GM12878 (cell line): ENCODE results near the gene TOM1L2. TPM values are rescaled to one million over a fixed set of nuclear protein-coding genes. Genes with fewer than 3 reads are reported as not detected.

Experiments
- ATAC-seq: fragments of 200-7000 bp; cut with Tn5 transposase; 3 replicates; pipeline ENCODE4 v1.9.1; 2020; ENCODE audit warnings: mild to moderate bottlenecking, moderate library complexity
- BruUV-seq: library from RNA; stranded (reverse); fragments of 400-500 nt; replicated peaks from 2 replicates; lab custom pipeline; 2021; lab: Mats Ljungman, UMichigan
- CTCF ChIA-PET: fragments of 300-600 bp; sonication (Branson Sonifier 250); formaldehyde crosslinking; extraction: SDS; loops from one replicate; lab custom pipeline; 2021; ENCODE audit warnings: inconsistent platforms; lab: Yijun Ruan, JAX
- POLR2A ChIA-PET: fragments of 350-600 bp; formaldehyde crosslinking; extraction: SDS; loops from one replicate; lab custom pipeline; 2021; ENCODE audit warnings: inconsistent platforms; lab: Charles Lee
- RAD21 ChIA-PET: fragments of 300-600 bp; sonication (Branson Sonifier 250); formaldehyde crosslinking; loops from one replicate; lab custom pipeline; 2023; ENCODE audit warnings: antibody characterized with exemption; ENCODE audit not compliant: unreplicated experiment; lab: Charles Lee
- SMC1A ChIA-PET: fragments of 300-600 bp; sonication (Branson Sonifier 250); formaldehyde crosslinking; loops from one replicate; lab custom pipeline; 2023; ENCODE audit not compliant: unreplicated experiment, uncharacterized antibody; lab: Charles Lee
- DNase-seq: peaks from one replicate; pipeline ENCODE4 v3.0.0-alpha.2; 2011; ENCODE audit warnings: low read depth, low spot score
- FAIRE-seq: peaks from 3 replicates; lab custom pipeline; 2011; peaks lifted over from hg19 to GRCh38; lab: Jason Lieb, UNC
- H2AFZ ChIP-seq: 2 replicates; pipeline ENCODE4 v1.6.0; 2011; ENCODE audit warnings: low read depth, low read length, control low read depth; ENCODE audit not compliant: control insufficient read depth
- H3K27ac ChIP-seq: 2 replicates; pipeline ENCODE4 v1.5.1; 2011; ENCODE audit warnings: control low read depth; ENCODE audit not compliant: control insufficient read depth, insufficient read depth
- H3K27me3 ChIP-seq, 2 experiments: replicated peaks in 1 of 2; 2 replicates each; pipeline versions ENCODE4 v1.6.0 to v1.6.1; 2011; ENCODE audit warnings: low read length in 1 of 2; ENCODE audit not compliant: control insufficient read depth in 2 of 2, insufficient read depth in 2 of 2
- H3K36me3 ChIP-seq, 2 experiments: 2 replicates each; pipeline ENCODE4 v1.5.1; 2011; ENCODE audit warnings: low read length in 1 of 2; ENCODE audit not compliant: control insufficient read depth in 2 of 2, insufficient read depth in 2 of 2
- H3K4me1 ChIP-seq: 2 replicates; pipeline ENCODE4 v1.6.1; 2011; ENCODE audit warnings: mild to moderate bottlenecking, low read length, moderate library complexity, mixed read lengths; ENCODE audit not compliant: control insufficient read depth, insufficient read depth
- H3K4me2 ChIP-seq: 2 replicates; pipeline ENCODE4 v1.6.0; 2011; ENCODE audit warnings: control low read depth; ENCODE audit not compliant: control insufficient read depth, insufficient read depth
- H3K4me3 ChIP-seq: fragments of 200-600 bp; sonication (generic); 2 replicates; pipeline ENCODE4 v1.5.1; 2016
- H3K79me2 ChIP-seq: 2 replicates; pipeline ENCODE4 v1.6.0; 2011; ENCODE audit warnings: low read length; ENCODE audit not compliant: control insufficient read depth, insufficient read depth
- H3K9ac ChIP-seq: 2 replicates; pipeline ENCODE4 v1.8.0; 2011; ENCODE audit warnings: low read length, control low read depth, mixed read lengths; ENCODE audit not compliant: control insufficient read depth, insufficient read depth
- H3K9me3 ChIP-seq: replicated peaks from 3 replicates; pipeline ENCODE4 v1.5.1; 2011; ENCODE audit warnings: mild to moderate bottlenecking, low read length; ENCODE audit not compliant: control insufficient read depth, insufficient read depth
- H4K20me1 ChIP-seq: 2 replicates; pipeline ENCODE4 v1.6.0; 2011; ENCODE audit not compliant: control insufficient read depth, insufficient read depth
- BMI1 ChIP-seq: fragments of 450-650 bp; IDR thresholded peaks from 2 replicates; pipeline ENCODE4 v1.6.1; 2016; ENCODE audit warnings: mild to moderate bottlenecking, moderate library complexity, borderline replicate concordance
- BRCA1 ChIP-seq: IDR thresholded peaks from 2 replicates; pipeline ENCODE4 v1.6.1; 2011; ENCODE audit warnings: low read depth, low read length, improper control_type of control experiment
- CHD1 ChIP-seq: IDR thresholded peaks from 2 replicates; pipeline ENCODE4 v1.6.1; 2012; ENCODE audit warnings: low read depth, low read length, improper control_type of control experiment
- EZH2 ChIP-seq: IDR thresholded peaks from 2 replicates; pipeline ENCODE4 v1.6.1; 2012; ENCODE audit warnings: low read depth, mild to moderate bottlenecking, control low read depth, inconsistent platforms, low read length, borderline replicate concordance; ENCODE audit not compliant: control insufficient read depth
- KAT2A ChIP-seq: conservative IDR thresholded peaks from 2 replicates; pipeline ENCODE4 v1.6.1; 2011; ENCODE audit warnings: low read depth, low read length; ENCODE audit not compliant: control insufficient read depth
- KDM1A ChIP-seq: fragments of 200-600 bp; sonication (generic); IDR thresholded peaks from 2 replicates; pipeline ENCODE4 v1.6.1; 2016; ENCODE audit warnings: borderline replicate concordance
- MTA3 ChIP-seq: IDR thresholded peaks from 2 replicates; pipeline ENCODE4 v1.6.1; 2012; ENCODE audit warnings: low read length, inconsistent platforms, borderline replicate concordance
- POLR2AphosphoS5 ChIP-seq: IDR thresholded peaks from 2 replicates; pipeline ENCODE4 v1.6.1; 2011; ENCODE audit warnings: mild to moderate bottlenecking, low read length, inconsistent platforms
- SKIL ChIP-seq: fragments of 450-650 bp; IDR thresholded peaks from 2 replicates; pipeline ENCODE4 v1.6.1; 2017; ENCODE audit warnings: mild to moderate bottlenecking, low read depth, inconsistent platforms; ENCODE audit not compliant: poor library complexity, severe bottlenecking
- SMARCA5 ChIP-seq: fragments of 450-650 bp; IDR thresholded peaks from 2 replicates; pipeline ENCODE4 v1.6.1; 2017; ENCODE audit warnings: mild to moderate bottlenecking
- SREBF2 ChIP-seq: IDR thresholded peaks from 2 replicates; pipeline ENCODE4 v1.6.1; 2012; ENCODE audit warnings: mild to moderate bottlenecking, low read length
- SRF ChIP-seq, 2 experiments: IDR thresholded peaks; 2 replicates each; pipeline ENCODE4 v1.6.1; 2011; ENCODE audit warnings: low read depth in 2 of 2, low read length in 2 of 2, mild to moderate bottlenecking in 1 of 2, moderate library complexity in 1 of 2
- STAT3 ChIP-seq: IDR thresholded peaks from 2 replicates; pipeline ENCODE4 v1.6.1; 2011; ENCODE audit warnings: low read depth, low read length, improper control_type of control experiment
- ZNF217 ChIP-seq: fragments of 450-650 bp; IDR thresholded peaks from 2 replicates; pipeline ENCODE4 v1.6.1; 2017; ENCODE audit warnings: antibody characterized with exemption, mild to moderate bottlenecking
- ZNF592 ChIP-seq: fragments of 450-650 bp; IDR thresholded peaks from 2 replicates; pipeline ENCODE4 v1.6.1; 2017; ENCODE audit warnings: mild to moderate bottlenecking, moderate library complexity
- WGBS: methylation state at CpG from one replicate; pipeline ENCODE4 v1.1.6; 2016; ENCODE audit warnings: low lambda C conversion rate; ENCODE audit not compliant: insufficient replicate concordance, insufficient coverage; ENCODE audit errors: missing lambda C conversion rate; 5-methylcytosine and 5-hydroxymethylcytosine counted together
- in situ Hi-C: fragments of 300-500 bp; cut with MboI; formaldehyde crosslinking; loops from 9 replicates; pipeline ENCODE4 v1.14.3; 2018; ENCODE audit warnings: mixed read lengths
- intact Hi-C: fragments of 100-400 bp; cut with micrococcal nuclease; formaldehyde crosslinking; loops from one replicate; pipeline ENCODE4 v1.14.2; 2022; ENCODE audit not compliant: unreplicated experiment
- polyA plus RNA-seq, 11 experiments: library from polyadenylated mRNA; depleted of rRNA in 4 of 11; unstranded in 6 of 11; stranded (reverse) in 5 of 11; fragments of >200 nt; fragmentation: Nextera tagmentation in 4 of 11; fragmentation: Illumina TruSeq in 1 of 11; extraction: Ambion mirVana in 4 of 11; extraction: Trizol in 1 of 11; gene quantifications; 1 replicate in 1 of 11; 2 replicates in 10 of 11; pipeline versions ENCODE4 v1.2.1 to v1.2.3, GENCODE V29; 2011 to 2016; ENCODE audit warnings: inconsistent platforms in 2 of 11, missing spikeins in 2 of 11, low read depth in 1 of 11
- total RNA-seq, 4 experiments: library from RNA; depleted of rRNA in 3 of 4; stranded (reverse); fragments of >200 nt in 3 of 4; fragmentation: Illumina TruSeq in 1 of 4; extraction: Trizol in 1 of 4; gene quantifications; 2 replicates each; pipeline versions ENCODE4 v1.2.1 to v1.2.3, GENCODE V29; 2013 to 2021
- TF ChIP-seq, protein P1 (sequence below): fragments of 450-650 bp; IDR thresholded peaks from 2 replicates; pipeline ENCODE4 v1.6.1; 2017; ENCODE audit warnings: low read depth, mild to moderate bottlenecking, moderate library complexity

Gene TOM1L2
- total and polyA plus RNA-seq, 10 of the 15 experiments (the other 5 are each of a cell fraction or from before 2014, with no cell fraction given): 0.19 to 19.2 (median 8.1) TPM

GRCh38 chr17:17999364-18000029 is 27.3 kb upstream of the TOM1L2 start (continued):
- TF ChIP-seq ZNF592: no peak
- no peak for TF ChIP-seq POLR2AphosphoS5
- no peak for TF ChIP-seq EZH2
- TF ChIP-seq, all 136 proteins: peak for 0

GRCh38 chr17:17998934-17999333 is 26.7 kb upstream of the TOM1L2 start:
- ATAC-seq (no peak), DNase-seq (no peak), FAIRE-seq (no peak)
- Histone ChIP-seq H3K27me3 (no peaks in the 10 kb centered on the region), H3K9me3 (no peaks in the 10 kb centered on the region), H2AFZ (no peak overlapping the region), H3K9ac (no peak overlapping the region), H3K27ac (no peak overlapping the region), H3K4me2 (no peak overlapping the region), H3K4me1 (no peaks in the 10 kb centered on the region), H4K20me1 (no peaks in the 10 kb centered on the region; the same call in 1 of the 2 replicates), H3K4me3 (no peak overlapping the region), H3K36me3 (no peaks in the 10 kb centered on the region), H3K79me2 (no peaks in the 10 kb centered on the region)
- ChIA-PET CTCF (no interaction called here), RAD21 (no interaction called here), POLR2A (interaction anchor here (0.6 kb wide), 1 partner anchor 101 kb away, joined by 5 read pairs; no protein-coding TSS in a partner anchor), SMC1A (no interaction called here)
- BruUV-seq: no TSS peak
- intact Hi-C loops: no loop called here
- WGBS: 50% methylated on average over 8 of the region's 8 CpGs
- in situ Hi-C loops: no loop called here
- TF ChIP-seq SRF (IDR thresholded peaks at IDR 0.05; ENCODE audit: low read depth in 2 of 2, low read length in 2 of 2) (no peak), SMARCA5 (no peak), BMI1 (no peak), CHD1 (no peak), MTA3 (no peak), STAT3 (no peak), KAT2A (no peak), ZNF217 (no peak), KDM1A (no peak), SKIL (no peak), BRCA1 (no peak), SREBF2 (no peak)
- TF ChIP-seq, protein P1, sequence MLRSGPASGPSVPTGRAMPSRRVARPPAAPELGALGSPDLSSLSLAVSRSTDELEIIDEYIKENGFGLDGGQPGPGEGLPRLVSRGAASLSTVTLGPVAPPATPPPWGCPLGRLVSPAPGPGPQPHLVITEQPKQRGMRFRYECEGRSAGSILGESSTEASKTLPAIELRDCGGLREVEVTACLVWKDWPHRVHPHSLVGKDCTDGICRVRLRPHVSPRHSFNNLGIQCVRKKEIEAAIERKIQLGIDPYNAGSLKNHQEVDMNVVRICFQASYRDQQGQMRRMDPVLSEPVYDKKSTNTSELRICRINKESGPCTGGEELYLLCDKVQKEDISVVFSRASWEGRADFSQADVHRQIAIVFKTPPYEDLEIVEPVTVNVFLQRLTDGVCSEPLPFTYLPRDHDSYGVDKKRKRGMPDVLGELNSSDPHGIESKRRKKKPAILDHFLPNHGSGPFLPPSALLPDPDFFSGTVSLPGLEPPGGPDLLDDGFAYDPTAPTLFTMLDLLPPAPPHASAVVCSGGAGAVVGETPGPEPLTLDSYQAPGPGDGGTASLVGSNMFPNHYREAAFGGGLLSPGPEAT: no peak
